ENCODE measurements around the gene LOXL3.
"Not testable (repeated sequence)": the region's sequence is repeated elsewhere in the genome, so short reads cannot be mapped to it uniquely, and the experiment has no call there.

LOXL3 gene

DNA sequence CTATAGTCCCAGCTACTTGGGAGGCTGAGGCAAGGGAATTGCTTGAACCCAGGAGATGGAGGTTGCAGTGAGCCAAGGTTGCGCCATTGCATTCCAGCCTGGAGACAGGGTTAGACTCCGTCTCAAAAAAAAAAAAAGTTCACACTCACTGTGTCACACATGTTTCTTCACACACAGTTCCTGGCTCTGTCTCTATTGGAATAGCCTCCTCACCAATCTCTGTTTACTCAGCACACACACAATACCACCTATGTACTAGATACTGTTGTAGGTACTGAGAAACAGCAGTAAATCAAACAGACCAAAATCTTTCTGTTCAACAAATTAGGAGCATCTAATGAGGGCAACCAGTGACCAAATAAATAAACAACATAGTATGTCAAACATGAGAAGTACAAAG is 67.6 kb downstream of the LOXL3 start:
- H3K9me3 ChIP-seq (ENCODE audit: insufficient read depth, low read depth, low read length): no peaks in the 10 kb centered on the region
- H3K36me3 ChIP-seq (ENCODE audit: insufficient read depth, low read depth, low read length): peaks cover 21% of the 10 kb centered on the region
- no peaks in the 10 kb centered on the region for H3K27me3 ChIP-seq (ENCODE audit: insufficient read depth, low read length)
- H3K4me3 ChIP-seq (ENCODE audit: low read length): no peak overlapping the region
- no peak overlapping the region for H3K9ac ChIP-seq (ENCODE audit: low read depth, low read length)
- no peaks in the 10 kb centered on the region; the same call in 1 of the 2 replicates for H3K4me1 ChIP-seq (ENCODE audit: insufficient read depth, low read length)
- H3K27ac ChIP-seq (ENCODE audit: low read length): no peak overlapping the region

DNA sequence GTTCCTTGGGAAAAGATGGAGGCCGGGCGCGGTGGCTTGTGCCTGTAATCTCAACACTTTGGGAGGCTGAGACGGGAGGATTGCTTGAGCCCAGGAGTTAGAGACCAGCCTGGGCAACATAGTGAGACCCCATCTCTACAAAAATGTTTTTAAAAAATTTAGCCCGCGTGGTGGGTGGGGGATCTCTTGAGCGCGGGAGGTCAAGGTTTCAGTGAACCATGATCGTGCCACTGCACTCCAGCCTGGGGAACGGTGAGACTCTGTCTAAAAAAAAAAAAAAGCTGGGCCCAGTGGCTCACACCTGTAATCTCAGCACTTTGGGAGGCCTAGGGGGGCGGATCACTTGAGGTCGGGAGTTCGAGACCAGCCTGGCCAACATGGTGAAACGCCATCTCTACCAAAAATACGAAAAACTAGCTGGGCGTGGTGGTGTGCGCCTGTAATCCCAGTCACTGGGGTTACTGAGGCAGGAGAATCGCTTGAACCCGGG is 70.0 kb downstream of the LOXL3 start:
- not testable (repeated sequence) for H3K9me3 ChIP-seq (ENCODE audit: insufficient read depth, low read depth, low read length); H3K27ac ChIP-seq (ENCODE audit: low read length); H3K27me3 ChIP-seq (ENCODE audit: insufficient read depth, low read length); H3K4me1 ChIP-seq (ENCODE audit: insufficient read depth, low read length)
- Histone ChIP-seq H3K9ac (ENCODE audit: low read depth, low read length) (peak overlapping the region; percentile 96; the same call in 1 of the 2 replicates), H3K36me3 (ENCODE audit: insufficient read depth, low read depth, low read length) (peaks cover 26% of the 10 kb centered on the region), H3K4me3 (ENCODE audit: low read length) (peak overlapping the region; percentile 97)

DNA sequence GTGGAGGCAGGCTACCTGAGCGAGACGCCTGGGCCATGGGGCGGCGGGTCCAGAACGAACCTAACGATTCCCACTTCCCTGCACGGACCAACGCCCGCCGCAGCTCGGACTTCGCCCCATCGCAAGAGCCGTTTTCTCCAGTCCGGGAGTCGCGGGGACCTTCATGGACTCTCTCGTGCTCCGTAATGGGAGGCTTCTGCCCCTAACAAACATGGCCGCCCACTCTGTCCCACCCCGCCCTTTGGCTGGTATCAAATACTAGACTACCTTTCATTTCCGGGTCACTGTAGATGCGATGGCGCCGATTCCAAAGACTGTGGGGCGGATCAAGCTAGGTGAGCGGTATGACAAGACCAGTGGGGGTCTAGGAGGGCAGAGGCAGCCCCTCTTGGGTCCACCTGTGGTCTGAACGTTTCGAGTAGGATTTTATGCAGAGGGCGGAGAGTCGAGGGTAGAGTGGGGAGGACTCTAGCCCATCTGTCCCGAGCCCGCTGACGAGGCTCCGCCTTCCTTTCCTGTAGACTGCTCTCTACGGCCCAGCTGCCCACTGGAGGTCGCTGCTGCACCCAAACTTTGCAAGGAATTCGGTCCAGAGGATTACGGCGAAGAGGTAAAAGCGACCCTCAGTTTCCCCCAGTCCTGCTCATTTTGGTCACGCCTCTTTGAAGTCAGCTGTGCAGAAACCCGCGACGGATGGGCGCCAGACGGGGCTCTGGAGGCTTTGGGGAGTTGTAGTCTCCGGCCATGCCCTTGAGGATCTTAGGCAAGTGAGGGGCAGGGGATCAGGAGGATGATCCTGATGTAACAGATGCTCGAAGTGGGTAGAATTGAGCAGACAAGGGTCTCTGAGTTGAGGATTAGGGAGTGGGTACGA is 70.7 kb downstream of the LOXL3 start, which contains the start of the genes CCDC142 and TTC31:
TSS of gene CCDC142 (minus strand) at position 198 of the 874 bp plus-strand sequence. CDS start at position 37, 161 bp downstream.
TSS of gene TTC31 (plus strand) at position 281 of the 874 bp plus-strand sequence. CDS start at position 296, 15 bp downstream.
- Histone ChIP-seq H3K27me3 (ENCODE audit: insufficient read depth, low read length) (no peaks in the 10 kb centered on the region), H3K36me3 (ENCODE audit: insufficient read depth, low read depth, low read length) (peaks cover 26% of the 10 kb centered on the region), H3K4me3 (ENCODE audit: low read length) (peak within 1 kb of the TSS; percentile 97), H3K27ac (ENCODE audit: low read length) (peak within 1 kb of the TSS; percentile 98), H3K4me1 (ENCODE audit: insufficient read depth, low read length) (no peaks in the 10 kb centered on the region; the same call in 1 of the 2 replicates), H3K9ac (ENCODE audit: low read depth, low read length) (peak within 1 kb of the TSS; percentile 96), H3K9me3 (ENCODE audit: insufficient read depth, low read depth, low read length) (no peaks in the 10 kb centered on the region)

All from iPS-20b (cell line).